Measurements from ENCODE around the gene IFT80. TPM values are rescaled to one million over a fixed set of nuclear protein-coding genes. Genes with fewer than 3 reads are reported as not detected.

Gene IFT80
- total RNA-seq, 6 experiments from 2014 or later: 23.4 to 28.1 (median 24.6) TPM

GRCh38 chr3:160378331-160379109, 20.5 kb downstream of the IFT80 start:
- TF ChIP-seq, protein P1, sequence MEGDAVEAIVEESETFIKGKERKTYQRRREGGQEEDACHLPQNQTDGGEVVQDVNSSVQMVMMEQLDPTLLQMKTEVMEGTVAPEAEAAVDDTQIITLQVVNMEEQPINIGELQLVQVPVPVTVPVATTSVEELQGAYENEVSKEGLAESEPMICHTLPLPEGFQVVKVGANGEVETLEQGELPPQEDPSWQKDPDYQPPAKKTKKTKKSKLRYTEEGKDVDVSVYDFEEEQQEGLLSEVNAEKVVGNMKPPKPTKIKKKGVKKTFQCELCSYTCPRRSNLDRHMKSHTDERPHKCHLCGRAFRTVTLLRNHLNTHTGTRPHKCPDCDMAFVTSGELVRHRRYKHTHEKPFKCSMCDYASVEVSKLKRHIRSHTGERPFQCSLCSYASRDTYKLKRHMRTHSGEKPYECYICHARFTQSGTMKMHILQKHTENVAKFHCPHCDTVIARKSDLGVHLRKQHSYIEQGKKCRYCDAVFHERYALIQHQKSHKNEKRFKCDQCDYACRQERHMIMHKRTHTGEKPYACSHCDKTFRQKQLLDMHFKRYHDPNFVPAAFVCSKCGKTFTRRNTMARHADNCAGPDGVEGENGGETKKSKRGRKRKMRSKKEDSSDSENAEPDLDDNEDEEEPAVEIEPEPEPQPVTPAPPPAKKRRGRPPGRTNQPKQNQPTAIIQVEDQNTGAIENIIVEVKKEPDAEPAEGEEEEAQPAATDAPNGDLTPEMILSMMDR (IDR thresholded peaks at IDR 0.05): no peak
- H3K9me3 Mint-ChIP-seq: no peaks in the 10 kb centered on the region
- peaks cover 77% of the 10 kb centered on the region for H3K4me1 Mint-ChIP-seq (ENCODE audit: low read depth)
- H3K27me3 Mint-ChIP-seq (ENCODE audit: insufficient read depth): no peaks in the 10 kb centered on the region; the same call in 1 of the 2 replicates
- no peak overlapping the region for H3K27ac Mint-ChIP-seq
- peaks cover 17% of the 10 kb centered on the region for H3K36me3 Mint-ChIP-seq (ENCODE audit: low read depth)
- DNase-seq: peak; percentile 25
- H3K4me3 Mint-ChIP-seq: no peak overlapping the region; the same call in 1 of the 2 replicates

DNA sequence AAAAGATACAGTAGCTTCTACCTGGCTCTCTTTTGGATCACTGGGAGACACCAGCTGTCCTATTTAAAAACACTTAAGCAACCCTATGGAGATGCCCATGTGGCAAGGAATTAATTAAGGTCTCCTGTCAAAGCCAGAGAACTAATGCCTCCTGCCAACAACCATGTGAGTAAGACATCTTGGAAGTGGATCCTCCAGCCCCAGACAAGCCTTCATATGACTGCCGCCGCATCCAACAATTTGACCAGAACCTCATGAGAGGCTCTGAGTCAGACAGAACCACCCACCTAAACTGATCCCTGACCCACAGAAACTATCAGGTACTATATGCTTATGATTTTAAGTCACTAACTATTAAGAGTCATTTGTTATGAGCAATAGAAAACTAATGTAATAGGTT, 22.3 kb downstream of the IFT80 start:
- H3K4me3 Mint-ChIP-seq: no peak overlapping the region
- peaks cover 83% of the 10 kb centered on the region for H3K4me1 Mint-ChIP-seq (ENCODE audit: low read depth)
- peaks cover 23% of the 10 kb centered on the region for H3K36me3 Mint-ChIP-seq (ENCODE audit: low read depth)
- no peaks in the 10 kb centered on the region for H3K9me3 Mint-ChIP-seq
- no peaks in the 10 kb centered on the region for H3K27me3 Mint-ChIP-seq (ENCODE audit: insufficient read depth)
- H3K27ac Mint-ChIP-seq: peak overlapping the region; percentile 38
- TF ChIP-seq, protein P1 (IDR thresholded peaks at IDR 0.05): no peak
- peak; percentile 35 for DNase-seq

- TF ChIP-seq, protein P1 (IDR thresholded peaks at IDR 0.05): no peak
- Mint-ChIP-seq H3K4me3 (no peak overlapping the region), H3K27me3 (ENCODE audit: insufficient read depth) (no peaks in the 10 kb centered on the region; the same call in 1 of the 2 replicates), H3K9me3 (no peaks in the 10 kb centered on the region), H3K27ac (no peak overlapping the region), H3K4me1 (ENCODE audit: low read depth) (peaks cover 68% of the 10 kb centered on the region), H3K36me3 (ENCODE audit: low read depth) (peaks cover 33% of the 10 kb centered on the region)
- no peak for DNase-seq
These were observed 24.1 kb downstream of the IFT80 start for GRCh38 chr3:160374925-160375324.

DNA sequence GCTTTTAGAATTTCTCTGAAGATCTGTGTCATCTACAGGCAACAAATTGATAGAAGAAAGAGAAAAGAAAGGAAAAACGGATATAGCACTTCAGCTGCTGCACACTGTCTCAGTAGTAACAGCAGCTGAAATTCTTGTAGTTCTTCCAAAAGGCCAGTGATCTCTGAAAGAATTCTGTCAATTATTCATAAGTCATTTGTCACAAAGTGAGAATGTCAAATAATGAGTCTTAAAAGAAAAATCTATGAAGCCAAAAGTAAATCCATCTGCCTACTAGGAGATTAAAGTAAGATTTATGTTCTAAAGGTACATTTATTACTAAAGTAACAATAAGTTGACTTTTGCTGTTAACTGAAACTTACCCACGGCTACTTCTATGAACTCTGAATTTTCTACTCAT, 24.6 kb downstream of the IFT80 start:
- no peak overlapping the region for H3K27ac Mint-ChIP-seq
- H3K4me1 Mint-ChIP-seq (ENCODE audit: low read depth): peaks cover 64% of the 10 kb centered on the region
- peaks cover 33% of the 10 kb centered on the region for H3K36me3 Mint-ChIP-seq (ENCODE audit: low read depth)
- TF ChIP-seq, protein P1 (IDR thresholded peaks at IDR 0.05): no peak
- no peak overlapping the region; the same call in 1 of the 2 replicates for H3K4me3 Mint-ChIP-seq
- DNase-seq: no peak
- no peaks in the 10 kb centered on the region; the same call in 1 of the 2 replicates for H3K27me3 Mint-ChIP-seq (ENCODE audit: insufficient read depth)
- H3K9me3 Mint-ChIP-seq: no peaks in the 10 kb centered on the region

- H3K4me1 Mint-ChIP-seq (ENCODE audit: low read depth): peaks cover 55% of the 10 kb centered on the region
- no peak for DNase-seq
- no peaks in the 10 kb centered on the region for H3K9me3 Mint-ChIP-seq
- H3K27me3 Mint-ChIP-seq (ENCODE audit: insufficient read depth): no peaks in the 10 kb centered on the region; the same call in 1 of the 2 replicates
- peaks cover 33% of the 10 kb centered on the region for H3K36me3 Mint-ChIP-seq (ENCODE audit: low read depth)
- H3K4me3 Mint-ChIP-seq: no peak overlapping the region
- H3K27ac Mint-ChIP-seq: no peak overlapping the region
- TF ChIP-seq, protein P1 (IDR thresholded peaks at IDR 0.05): no peak
These were observed 25.4 kb downstream of the IFT80 start for GRCh38 chr3:160373655-160374054.

Data from HFFc6 (cell line).